ENCODE data around the gene AP5Z1.

The AP5Z1 gene

GRCh38 chr7:4766666-4767519 lies 8.5 kb upstream of the AP5Z1 start:
- no peak for DNase-seq (ENCODE audit: low read depth in 3 of 3)

DNA sequence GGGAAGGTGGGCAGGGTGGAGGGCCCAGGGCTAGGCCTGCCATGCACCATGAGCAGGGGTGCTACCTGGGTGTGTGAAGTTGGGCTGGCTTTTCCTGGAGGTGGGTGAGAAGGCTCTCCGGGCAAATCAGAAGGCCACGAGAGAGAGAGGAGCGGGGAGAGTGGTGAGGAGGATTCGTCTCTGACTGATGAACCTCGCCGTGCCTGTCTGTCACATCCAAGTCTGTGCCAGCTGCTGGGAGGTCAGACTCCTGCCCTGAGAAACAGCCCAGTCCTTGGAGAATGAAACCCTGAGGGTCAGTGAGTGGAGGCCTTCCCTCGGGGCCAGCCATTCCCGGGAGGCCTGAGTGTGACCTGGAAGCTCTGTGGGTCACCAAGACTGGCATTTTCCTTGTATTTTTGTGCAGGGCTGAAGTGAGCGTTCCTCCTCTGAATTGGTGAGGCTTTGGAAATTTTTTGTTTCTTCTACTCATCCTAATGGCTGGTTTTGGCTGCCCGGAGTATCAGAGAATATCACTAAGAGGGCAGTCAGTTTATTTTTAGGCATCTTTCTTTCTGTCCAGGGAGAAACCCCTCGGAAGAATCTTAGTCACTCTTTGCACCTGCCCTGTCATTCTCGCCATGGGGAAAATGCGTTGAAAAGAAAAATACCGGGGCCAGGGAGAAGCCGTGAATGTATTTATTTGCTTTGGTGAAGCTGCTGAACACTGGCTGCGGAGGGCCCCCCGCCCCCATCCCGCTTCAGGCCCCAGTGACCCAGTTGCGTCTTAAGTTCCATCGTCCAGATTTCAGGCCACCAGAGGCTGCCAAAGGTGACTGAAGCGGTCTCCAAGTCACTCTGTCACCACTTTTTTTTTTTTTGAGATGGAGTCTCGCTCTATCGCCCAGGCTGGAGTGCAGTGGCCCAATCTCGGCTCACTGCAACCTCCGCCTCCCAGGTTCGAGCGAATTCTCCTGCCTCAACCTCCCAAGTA lies 6.5 kb upstream of the AP5Z1 start:
- no peak for DNase-seq (ENCODE audit: low read depth in 3 of 3)

DNA sequence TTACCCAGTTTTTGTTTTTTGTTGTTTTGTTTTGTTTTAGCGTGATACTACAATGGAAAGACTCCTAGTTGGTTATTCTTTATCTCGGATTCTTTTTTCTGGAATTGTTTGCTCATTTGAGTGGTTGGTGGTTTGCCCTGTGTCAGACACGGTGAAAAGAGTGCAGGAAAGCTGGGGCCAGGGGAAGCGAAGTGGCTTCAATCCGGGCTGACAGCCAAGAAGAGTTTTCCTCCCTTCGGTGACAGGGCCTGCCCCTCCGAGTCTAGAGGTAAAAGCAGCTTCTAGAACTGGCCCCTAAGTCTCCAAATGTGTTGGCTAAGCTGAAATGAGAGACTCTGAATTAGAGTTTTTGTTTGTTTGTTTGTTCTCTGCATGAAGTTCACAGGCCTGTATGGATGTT lies 5.7 kb upstream of the AP5Z1 start:
- no peak for DNase-seq (ENCODE audit: low read depth in 3 of 3)

- no peak for DNase-seq (ENCODE audit: low read depth in 3 of 3)
Measured at GRCh38 chr7:4770886-4771285, 4.5 kb upstream of the AP5Z1 start.

DNA sequence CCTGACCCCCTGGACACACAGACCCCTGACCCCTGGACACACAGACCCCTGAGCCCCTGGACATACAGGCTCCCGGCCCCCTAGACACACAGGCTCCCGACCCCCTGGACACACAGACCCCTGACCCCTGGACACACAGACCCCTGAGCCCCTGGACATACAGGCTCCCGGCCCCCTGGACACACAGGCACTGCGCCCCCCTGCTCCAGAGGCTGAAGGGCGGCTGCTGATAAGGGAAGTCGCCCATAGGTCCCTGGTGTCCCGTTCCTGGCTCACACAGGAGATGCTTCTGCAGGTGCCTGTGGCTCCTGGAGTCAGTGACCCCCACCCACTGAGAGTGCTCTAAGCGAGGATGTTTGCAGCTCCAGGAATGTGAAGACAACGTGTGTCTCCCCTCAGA lies 3.7 kb upstream of the AP5Z1 start:
- no peak for DNase-seq (ENCODE audit: low read depth in 3 of 3)

GRCh38 chr7:4772306-4772705 lies 3.1 kb upstream of the AP5Z1 start:
- DNase-seq (ENCODE audit: low read depth in 3 of 3) = no peak

- DNase-seq (ENCODE audit: low read depth in 3 of 3) = no peak
Measured at GRCh38 chr7:4774007-4774406, 1.4 kb upstream of the AP5Z1 start.

DNA sequence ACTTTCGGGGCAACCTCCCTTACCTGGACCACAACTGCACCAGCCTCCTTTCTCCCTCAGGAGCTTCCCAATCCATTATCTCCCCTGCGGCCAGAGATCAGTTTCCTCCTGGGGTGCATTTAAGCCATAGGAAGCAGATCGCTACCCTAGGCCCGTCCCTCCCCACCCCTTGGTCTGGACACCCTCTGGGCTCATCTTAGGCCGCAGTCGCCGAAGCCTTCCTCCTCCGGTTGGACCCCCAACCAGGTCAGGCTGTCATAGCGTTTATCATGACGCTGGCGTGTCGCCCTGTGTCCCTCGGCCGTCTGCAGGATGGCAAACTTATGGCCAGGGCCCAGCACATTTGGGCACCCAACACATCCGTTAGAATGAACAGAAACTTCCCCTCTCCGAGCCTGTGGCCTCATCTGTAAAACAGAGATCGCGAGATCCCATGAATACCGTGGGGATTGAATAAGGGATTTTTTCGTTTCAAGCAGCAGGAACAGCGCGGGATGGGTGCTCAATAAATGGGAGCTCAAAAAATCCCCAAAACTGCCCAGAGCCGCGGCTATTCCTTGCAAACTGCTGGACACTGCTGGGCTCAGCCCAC lies 669 bp upstream of the AP5Z1 start:
- peak in 2 of 3 experiments; percentile 5 to 12 for DNase-seq (ENCODE audit: low read depth in 3 of 3)

DNA sequence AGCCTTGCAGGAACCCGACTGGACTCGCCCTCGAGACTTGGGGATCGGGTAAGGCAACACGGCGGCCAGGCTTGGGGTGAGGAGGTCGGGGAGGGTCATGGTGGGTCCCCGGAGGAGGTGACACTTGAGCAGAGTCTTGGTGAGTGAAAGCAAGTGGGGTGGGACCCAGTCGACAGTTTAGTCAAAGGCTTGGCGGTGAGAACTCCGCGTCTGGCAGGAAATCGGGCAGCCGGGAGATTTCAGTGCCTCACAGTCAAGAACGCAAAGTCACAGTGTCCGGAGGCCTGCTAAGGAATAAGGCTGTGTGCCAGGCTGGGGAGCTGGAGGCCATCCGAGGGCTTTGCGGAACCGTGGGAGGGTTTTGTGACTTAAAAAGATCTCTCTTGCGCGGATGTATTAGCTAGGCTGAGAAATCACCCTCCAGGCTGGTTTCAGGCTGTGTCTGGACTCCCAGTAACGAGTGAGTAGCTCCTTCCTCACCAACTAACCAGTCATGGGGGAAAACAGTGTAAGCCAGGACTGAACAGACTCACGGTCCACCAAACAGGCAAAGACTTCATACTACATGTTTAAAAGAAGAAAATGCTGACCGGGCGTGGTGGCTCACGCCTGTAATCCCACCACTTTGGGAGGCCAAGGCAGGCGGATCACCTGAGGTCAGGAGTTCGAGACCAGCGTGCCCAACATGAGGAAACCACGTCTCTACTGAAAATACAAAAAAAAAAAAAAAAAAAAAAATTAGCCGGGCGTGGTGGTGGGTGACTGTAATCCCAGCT lies 613 bp downstream of the AP5Z1 start:
- DNase-seq (ENCODE audit: low read depth in 3 of 3) = peak in 2 of 3 experiments; percentile 23 to 27

DNA sequence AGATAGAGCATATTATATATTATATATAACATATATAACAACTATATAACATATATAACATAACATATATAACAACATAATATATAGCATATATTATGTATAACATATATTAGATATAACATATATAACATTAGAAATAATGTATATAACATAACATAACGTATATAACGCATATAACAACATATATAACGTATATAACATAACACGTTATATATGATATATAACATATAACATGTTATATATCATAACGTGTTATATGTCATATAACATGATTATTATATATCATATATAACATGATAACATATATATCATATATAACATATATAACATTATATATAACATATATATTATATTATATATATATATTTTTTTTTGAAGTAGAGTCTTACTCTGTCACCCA lies 3.7 kb downstream of the AP5Z1 start:
- no peak for DNase-seq (ENCODE audit: low read depth in 3 of 3)

DNA sequence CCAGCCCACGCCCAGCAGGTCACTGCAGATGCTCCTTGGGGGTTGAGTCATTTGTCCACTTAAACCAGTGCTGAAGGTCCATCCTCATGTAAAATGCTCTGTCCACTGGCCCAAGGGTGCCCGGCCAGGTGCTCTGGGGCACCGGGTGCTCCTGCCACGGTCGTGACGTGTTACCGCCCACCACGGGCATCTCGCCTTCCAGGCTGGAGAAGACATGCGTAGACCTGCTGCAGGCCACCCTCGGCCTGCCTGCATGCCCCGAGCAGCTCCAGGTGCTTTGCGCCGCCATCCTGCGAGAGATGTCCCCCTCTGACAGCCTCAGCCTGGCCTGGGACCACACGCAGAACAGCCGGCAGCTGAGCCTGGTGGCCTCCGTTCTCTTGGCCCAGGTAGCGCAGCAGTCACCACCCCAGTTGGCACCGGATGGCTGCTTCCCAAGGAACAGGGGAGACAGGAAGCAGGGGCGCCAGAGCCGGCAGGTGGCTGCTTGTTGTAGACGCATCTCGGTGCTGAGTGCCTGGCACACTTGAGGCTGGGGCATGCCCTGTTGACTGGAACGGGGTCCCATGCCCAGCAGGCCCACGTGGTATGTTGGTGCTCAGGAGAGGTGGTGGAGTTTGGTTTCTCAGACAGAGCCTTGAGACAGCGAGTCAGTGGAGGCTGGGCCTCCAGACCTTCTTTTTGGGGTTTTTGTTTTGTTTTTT lies 6.1 kb downstream of the AP5Z1 start:
- no peak for DNase-seq (ENCODE audit: low read depth in 3 of 3)

- DNase-seq (ENCODE audit: low read depth in 3 of 3) = no peak
Measured at GRCh38 chr7:4782333-4783291, 7.2 kb downstream of the AP5Z1 start.

GRCh38 chr7:4783292-4783652 lies 7.8 kb downstream of the AP5Z1 start:
- DNase-seq (ENCODE audit: low read depth in 3 of 3) = no peak

- DNase-seq (ENCODE audit: low read depth in 3 of 3) = no peak
Measured at GRCh38 chr7:4783762-4784351, 8.4 kb downstream of the AP5Z1 start.

DNA sequence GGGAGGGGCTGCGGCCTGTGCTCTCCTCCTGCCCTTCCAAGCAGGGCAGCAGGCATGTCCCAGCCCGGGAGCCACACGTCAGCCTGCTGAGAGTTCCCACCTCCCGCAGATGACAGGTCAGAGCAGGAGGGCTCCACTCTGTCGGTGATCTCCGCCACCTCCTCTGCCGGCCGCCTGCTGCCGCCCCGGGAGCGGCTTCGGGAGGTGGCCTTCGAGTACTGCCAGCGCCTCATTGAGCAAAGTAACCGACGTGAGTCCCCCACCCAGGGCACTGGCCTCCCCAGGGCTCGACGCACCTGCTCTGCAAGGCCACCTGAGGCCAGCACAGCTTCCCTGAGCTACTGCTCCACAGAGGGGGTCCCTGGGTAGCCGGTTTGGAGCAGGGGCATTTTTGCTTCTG lies 9.4 kb downstream of the AP5Z1 start:
- DNase-seq (ENCODE audit: low read depth in 3 of 3) = no peak

- no peak for DNase-seq (ENCODE audit: low read depth in 3 of 3)
Measured at GRCh38 chr7:4785371-4785770, 9.9 kb downstream of the AP5Z1 start.

DNA sequence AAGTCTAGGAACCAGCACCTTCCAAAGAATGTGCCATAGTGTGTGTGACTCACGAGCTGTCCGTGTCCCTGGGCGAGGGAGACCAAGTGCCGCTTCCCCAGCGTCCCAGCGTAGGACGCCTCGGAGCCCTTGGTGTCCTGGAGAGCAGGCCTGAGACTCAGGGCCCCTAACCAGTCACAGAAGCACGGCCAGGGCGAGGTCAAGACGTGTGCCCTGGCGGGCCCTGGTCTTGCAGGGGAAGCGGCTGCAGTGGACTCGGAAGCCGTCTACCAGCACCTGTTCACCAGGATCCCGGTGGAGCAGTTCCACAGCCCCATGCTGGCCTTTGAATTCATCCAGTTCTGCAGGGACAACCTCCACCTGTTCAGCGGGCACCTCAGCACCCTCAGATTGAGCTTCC lies 10.6 kb downstream of the AP5Z1 start:
- DNase-seq (ENCODE audit: low read depth in 3 of 3) = no peak

GRCh38 chr7:4787541-4787940 lies 12.1 kb downstream of the AP5Z1 start:
- DNase-seq (ENCODE audit: low read depth in 3 of 3) = no peak

GRCh38 chr7:4787947-4788626 lies 12.7 kb downstream of the AP5Z1 start:
- no peak for DNase-seq (ENCODE audit: low read depth in 3 of 3)

Measured in stimulated activated CD4-positive, alpha-beta T cell treated with anti-CD3 and anti-CD28 coated beads, TNF-alpha, amount 100 ng/mL, for 24 hours (primary cell).